Measurements from ENCODE around the gene IST1. TPM values are rescaled to one million over a fixed set of nuclear protein-coding genes. Genes with fewer than 3 reads are reported as not detected.

Gene IST1
- total and polyA plus RNA-seq, 9 donors: 131 to 168 (median 140) TPM

DNA sequence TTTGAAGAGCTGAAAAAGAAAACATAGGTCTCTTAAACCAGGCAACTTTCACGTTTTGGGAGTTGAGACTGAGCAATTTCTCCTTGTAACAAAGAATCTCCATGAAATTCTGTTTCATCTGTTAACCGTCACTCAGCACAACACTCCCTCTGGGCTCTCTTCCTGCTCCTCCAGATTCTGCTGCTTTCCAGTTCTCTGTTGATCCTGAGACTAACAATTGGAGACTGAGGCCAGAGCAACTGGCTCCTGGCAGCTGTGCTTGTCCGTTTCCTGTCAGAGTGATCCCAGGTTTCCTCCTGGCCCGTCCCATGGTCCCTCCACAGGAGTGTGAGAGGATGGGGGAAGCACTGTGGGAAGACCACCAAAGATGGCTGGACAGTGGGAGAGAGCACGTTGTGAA lies 32.5 kb downstream of the IST1 start:
- Histone ChIP-seq H3K36me3 (ENCODE audit: control insufficient read depth, insufficient read depth, low read length) (peaks cover 62% of the 10 kb centered on the region), H3K4me1 (ENCODE audit: control insufficient read depth, insufficient read depth, low read length) (peaks cover 26% of the 10 kb centered on the region), H3K27me3 (ENCODE audit: control insufficient read depth, insufficient read depth, low read length) (no peaks in the 10 kb centered on the region), H3K9me3 (replicated peaks; ENCODE audit: control insufficient read depth, low read depth, low read length) (no peaks in the 10 kb centered on the region), H3K27ac (ENCODE audit: low read length) (peak overlapping the region; percentile 75), H3K4me3 (ENCODE audit: low read length) (no peak overlapping the region)
- 29% methylated on average over 4 of the region's 5 CpGs for WGBS (ENCODE audit: insufficient coverage)
- peak; percentile 27 for DNase-seq

DNA sequence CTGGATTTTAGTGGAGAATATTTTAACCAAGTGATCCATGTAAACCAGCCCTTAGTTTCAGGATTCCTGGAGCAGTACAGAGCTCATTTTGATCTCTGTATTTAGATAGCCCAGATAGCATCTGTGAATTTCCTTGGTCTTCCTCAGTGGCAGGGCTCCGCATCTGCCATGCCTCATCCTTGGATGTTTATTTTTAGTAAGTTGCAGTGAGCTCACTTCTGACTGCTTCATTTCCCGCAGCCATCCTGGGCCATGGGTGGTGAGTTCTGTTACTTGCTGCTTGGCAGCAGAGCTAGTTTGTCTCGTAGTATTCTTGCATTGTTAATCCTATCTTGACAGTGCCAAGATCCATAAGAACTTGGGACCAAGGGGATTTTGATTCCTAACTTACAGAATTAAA lies 33.7 kb downstream of the IST1 start:
- H3K36me3 ChIP-seq (ENCODE audit: control insufficient read depth, insufficient read depth, low read length): peaks cover 58% of the 10 kb centered on the region
- no peaks in the 10 kb centered on the region for H3K27me3 ChIP-seq (ENCODE audit: control insufficient read depth, insufficient read depth, low read length)
- no peaks in the 10 kb centered on the region for H3K9me3 ChIP-seq (replicated peaks; ENCODE audit: control insufficient read depth, low read depth, low read length)
- H3K4me1 ChIP-seq (ENCODE audit: control insufficient read depth, insufficient read depth, low read length): peaks cover 26% of the 10 kb centered on the region
- no CpG with 5 or more reads among the region's 3 CpGs for WGBS (ENCODE audit: insufficient coverage)
- peak overlapping the region; percentile 80 for H3K27ac ChIP-seq (ENCODE audit: low read length)
- H3K4me3 ChIP-seq (ENCODE audit: low read length): no peak overlapping the region
- peak; percentile 51 for DNase-seq

DNA sequence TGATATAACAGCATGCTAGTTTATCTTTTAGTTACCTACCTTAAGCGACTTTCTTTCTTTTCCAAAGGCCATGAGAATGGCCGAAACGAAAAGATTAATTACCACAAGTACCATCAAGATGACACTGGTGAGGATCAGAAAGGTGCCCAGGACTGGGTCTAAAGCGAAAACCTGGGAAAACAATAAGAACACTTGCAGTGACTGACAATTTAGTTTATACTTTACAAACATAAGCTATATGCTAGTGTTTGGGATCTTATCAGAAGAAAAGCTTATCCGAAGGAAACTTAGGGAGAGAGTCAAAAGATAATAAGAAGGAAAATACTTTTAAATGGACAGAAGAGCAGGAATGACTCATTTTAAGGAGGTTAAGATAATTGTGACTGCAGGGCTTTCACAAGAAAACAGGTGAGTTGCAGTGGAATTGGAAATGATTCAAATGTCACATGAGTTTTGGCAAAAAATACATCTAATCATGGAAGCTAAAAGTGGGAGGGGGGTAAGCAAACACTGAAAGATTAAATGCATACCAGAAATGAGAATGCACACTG lies 34.8 kb downstream of the IST1 start:
- WGBS (ENCODE audit: insufficient coverage): 83% methylated on average over 2 of the region's 5 CpGs
- H3K27me3 ChIP-seq (ENCODE audit: control insufficient read depth, insufficient read depth, low read length): no peaks in the 10 kb centered on the region
- DNase-seq: no peak
- no peaks in the 10 kb centered on the region for H3K9me3 ChIP-seq (replicated peaks; ENCODE audit: control insufficient read depth, low read depth, low read length)
- H3K4me1 ChIP-seq (ENCODE audit: control insufficient read depth, insufficient read depth, low read length): peaks cover 26% of the 10 kb centered on the region
- peaks cover 60% of the 10 kb centered on the region for H3K36me3 ChIP-seq (ENCODE audit: control insufficient read depth, insufficient read depth, low read length)
- no peak overlapping the region for H3K27ac ChIP-seq (ENCODE audit: low read length)
- H3K4me3 ChIP-seq (ENCODE audit: low read length): no peak overlapping the region

GRCh38 chr16:71931001-71931400 lies 35.7 kb downstream of the IST1 start:
- H3K4me3 ChIP-seq (ENCODE audit: low read length): no peak overlapping the region
- peak; percentile 34 for DNase-seq
- peaks cover 57% of the 10 kb centered on the region for H3K36me3 ChIP-seq (ENCODE audit: control insufficient read depth, insufficient read depth, low read length)
- H3K9me3 ChIP-seq (replicated peaks; ENCODE audit: control insufficient read depth, low read depth, low read length): no peaks in the 10 kb centered on the region
- H3K4me1 ChIP-seq (ENCODE audit: control insufficient read depth, insufficient read depth, low read length): peaks cover 26% of the 10 kb centered on the region
- no peaks in the 10 kb centered on the region for H3K27me3 ChIP-seq (ENCODE audit: control insufficient read depth, insufficient read depth, low read length)
- H3K27ac ChIP-seq (ENCODE audit: low read length): no peak overlapping the region
- no CpG with 5 or more reads among the region's 2 CpGs for WGBS (ENCODE audit: insufficient coverage)

- Histone ChIP-seq H3K36me3 (ENCODE audit: control insufficient read depth, insufficient read depth, low read length) (peaks cover 55% of the 10 kb centered on the region), H3K27ac (ENCODE audit: low read length) (no peak overlapping the region), H3K9me3 (replicated peaks; ENCODE audit: control insufficient read depth, low read depth, low read length) (no peaks in the 10 kb centered on the region), H3K4me3 (ENCODE audit: low read length) (no peak overlapping the region), H3K27me3 (ENCODE audit: control insufficient read depth, insufficient read depth, low read length) (no peaks in the 10 kb centered on the region), H3K4me1 (ENCODE audit: control insufficient read depth, insufficient read depth, low read length) (peaks cover 26% of the 10 kb centered on the region)
- no peak for DNase-seq
- no CpG with 5 or more reads among the region's 6 CpGs for WGBS (ENCODE audit: insufficient coverage)
These were observed 36.3 kb downstream of the IST1 start for GRCh38 chr16:71931599-71931998.

DNA sequence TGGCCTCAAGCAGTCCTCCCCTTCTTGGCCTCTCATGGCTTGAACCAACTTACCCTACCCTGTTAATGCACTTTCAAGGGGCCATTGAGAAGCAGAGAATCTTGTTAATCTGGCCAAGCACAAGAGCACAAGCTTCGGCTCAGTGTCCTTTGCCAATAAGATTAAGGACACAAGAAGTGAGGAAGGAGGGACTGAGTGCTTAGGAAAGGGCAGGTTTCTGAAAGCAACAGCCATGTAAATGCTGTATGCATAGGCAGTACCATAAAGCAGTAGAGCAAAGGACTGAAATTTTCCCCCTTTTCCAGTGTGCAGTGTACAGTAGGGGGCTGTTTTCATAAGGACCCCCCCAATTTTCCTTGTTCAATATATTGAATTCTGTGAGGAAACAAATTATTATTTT lies 37.7 kb downstream of the IST1 start:
- WGBS (ENCODE audit: insufficient coverage): 83% methylated on average over 1 of the region's 1 CpG
- DNase-seq: no peak
- Histone ChIP-seq H3K27me3 (ENCODE audit: control insufficient read depth, insufficient read depth, low read length) (no peaks in the 10 kb centered on the region), H3K9me3 (replicated peaks; ENCODE audit: control insufficient read depth, low read depth, low read length) (no peaks in the 10 kb centered on the region), H3K4me1 (ENCODE audit: control insufficient read depth, insufficient read depth, low read length) (peaks cover 14% of the 10 kb centered on the region), H3K27ac (ENCODE audit: low read length) (no peak overlapping the region), H3K4me3 (ENCODE audit: low read length) (no peak overlapping the region), H3K36me3 (ENCODE audit: control insufficient read depth, insufficient read depth, low read length) (peaks cover 44% of the 10 kb centered on the region)

- WGBS (ENCODE audit: insufficient coverage): 70% methylated on average over 10 of the region's 11 CpGs
- H3K27ac ChIP-seq (ENCODE audit: low read length): no peak overlapping the region
- H3K4me1 ChIP-seq (ENCODE audit: control insufficient read depth, insufficient read depth, low read length): peaks cover 3% of the 10 kb centered on the region
- H3K36me3 ChIP-seq (ENCODE audit: control insufficient read depth, insufficient read depth, low read length): peaks cover 33% of the 10 kb centered on the region
- DNase-seq: no peak
- H3K4me3 ChIP-seq (ENCODE audit: low read length): no peak overlapping the region
- no peaks in the 10 kb centered on the region for H3K9me3 ChIP-seq (replicated peaks; ENCODE audit: control insufficient read depth, low read depth, low read length)
- no peaks in the 10 kb centered on the region for H3K27me3 ChIP-seq (ENCODE audit: control insufficient read depth, insufficient read depth, low read length)
These were observed 38.8 kb downstream of the IST1 start for GRCh38 chr16:71933913-71934695.

- Histone ChIP-seq H3K9me3 (replicated peaks; ENCODE audit: control insufficient read depth, low read depth, low read length) (no peaks in the 10 kb centered on the region), H3K4me3 (ENCODE audit: low read length) (no peak overlapping the region), H3K36me3 (ENCODE audit: control insufficient read depth, insufficient read depth, low read length) (peaks cover 21% of the 10 kb centered on the region), H3K27ac (ENCODE audit: low read length) (no peak overlapping the region), H3K4me1 (ENCODE audit: control insufficient read depth, insufficient read depth, low read length) (no peaks in the 10 kb centered on the region), H3K27me3 (ENCODE audit: control insufficient read depth, insufficient read depth, low read length) (no peaks in the 10 kb centered on the region)
- WGBS (ENCODE audit: insufficient coverage): 71% methylated on average over 9 of the region's 10 CpGs
- no peak for DNase-seq
These were observed 42.7 kb downstream of the IST1 start for GRCh38 chr16:71937868-71938510.

DNA sequence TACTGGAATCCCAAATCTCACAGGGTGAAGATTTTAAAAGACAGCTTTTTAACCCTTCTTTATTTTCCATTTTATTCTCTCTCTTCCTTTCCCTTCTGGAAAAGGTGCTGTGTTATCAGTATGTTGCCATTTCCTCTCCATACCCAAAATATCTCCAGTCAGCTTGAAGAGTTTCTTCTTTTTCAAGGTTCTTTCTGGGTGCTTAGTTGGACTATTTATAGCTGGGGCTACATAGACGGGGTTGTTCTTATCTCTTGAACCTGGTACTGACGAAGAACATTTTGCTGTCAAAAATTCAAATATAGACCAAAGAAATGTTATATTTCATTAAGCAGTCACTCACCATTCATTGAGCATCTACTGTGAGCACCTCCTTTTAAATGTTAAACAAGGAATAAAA lies 48.6 kb downstream of the IST1 start:
- H3K27ac ChIP-seq (ENCODE audit: low read length): no peak overlapping the region
- no peaks in the 10 kb centered on the region for H3K27me3 ChIP-seq (ENCODE audit: control insufficient read depth, insufficient read depth, low read length)
- no peaks in the 10 kb centered on the region for H3K4me1 ChIP-seq (ENCODE audit: control insufficient read depth, insufficient read depth, low read length)
- no peaks in the 10 kb centered on the region for H3K9me3 ChIP-seq (replicated peaks; ENCODE audit: control insufficient read depth, low read depth, low read length)
- H3K4me3 ChIP-seq (ENCODE audit: low read length): no peak overlapping the region
- WGBS (ENCODE audit: insufficient coverage): no CpG with 5 or more reads among the region's 2 CpGs
- DNase-seq: no peak
- no peaks in the 10 kb centered on the region for H3K36me3 ChIP-seq (ENCODE audit: control insufficient read depth, insufficient read depth, low read length)

GRCh38 chr16:71945616-71946015 lies 50.3 kb downstream of the IST1 start:
- WGBS (ENCODE audit: insufficient coverage): 60% methylated on average over 1 of the region's 6 CpGs
- no peaks in the 10 kb centered on the region for H3K36me3 ChIP-seq (ENCODE audit: control insufficient read depth, insufficient read depth, low read length)
- no peaks in the 10 kb centered on the region for H3K4me1 ChIP-seq (ENCODE audit: control insufficient read depth, insufficient read depth, low read length)

More at GRCh38 chr16:71945616-71946015, 50.3 kb downstream of the IST1 start:
- Histone ChIP-seq H3K9me3 (replicated peaks; ENCODE audit: control insufficient read depth, low read depth, low read length) (no peaks in the 10 kb centered on the region), H3K4me3 (ENCODE audit: low read length) (no peak overlapping the region), H3K27ac (ENCODE audit: low read length) (no peak overlapping the region), H3K27me3 (ENCODE audit: control insufficient read depth, insufficient read depth, low read length) (no peaks in the 10 kb centered on the region)
- no peak for DNase-seq
